ENCODE measurements around the gene MRPS24.
"Not testable (repeated sequence)": the region's sequence is repeated elsewhere in the genome, so short reads cannot be mapped to it uniquely, and the experiment has no call there.

The MRPS24 gene

GRCh38 chr7:43869006-43869866 is at the start of gene MRPS24:
Gene MRPS24 (minus strand): TSS chr7:43869517. CDS start chr7:43869495, 22 bp downstream.
- peak; percentile 98 for DNase-seq

DNA sequence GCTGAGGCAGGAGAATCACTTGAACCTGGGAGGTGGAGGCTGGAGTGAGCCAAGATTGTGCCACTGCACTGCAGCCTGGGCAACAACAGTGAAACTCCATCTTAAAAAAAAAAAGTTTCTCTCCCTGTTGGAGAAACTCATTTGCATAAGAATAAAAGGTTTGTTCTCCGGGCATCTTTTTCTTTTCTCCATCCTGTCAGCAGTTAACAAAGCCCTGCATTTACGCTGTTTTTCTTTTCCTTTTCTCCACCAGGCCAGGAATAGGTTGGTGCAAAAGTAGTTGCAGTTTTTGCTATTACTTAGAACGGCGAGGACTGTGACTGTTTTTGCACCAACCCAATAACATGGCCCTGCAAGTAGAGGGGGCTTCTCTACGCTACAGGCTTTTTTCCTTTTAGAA is 46.6 kb upstream of the MRPS24 start:
- no peak for DNase-seq

- DNase-seq: no peak
Measured at GRCh38 chr7:43914795-43915194, 45.5 kb upstream of the MRPS24 start.

GRCh38 chr7:43906331-43907010 is 37.2 kb upstream of the MRPS24 start, which contains the start of gene URGCP:
Gene URGCP (minus strand): TSS chr7:43906596. CDS start chr7:43906575, 21 bp downstream.
- DNase-seq: peak; percentile 74

- DNase-seq: peak; percentile 64
Measured at GRCh38 chr7:43905956-43906330, 36.6 kb upstream of the MRPS24 start.

- no peak for DNase-seq
Measured at GRCh38 chr7:43905209-43905946, 36.1 kb upstream of the MRPS24 start.

GRCh38 chr7:43904533-43905208 is 35.4 kb upstream of the MRPS24 start:
- peak; percentile 12 for DNase-seq

DNA sequence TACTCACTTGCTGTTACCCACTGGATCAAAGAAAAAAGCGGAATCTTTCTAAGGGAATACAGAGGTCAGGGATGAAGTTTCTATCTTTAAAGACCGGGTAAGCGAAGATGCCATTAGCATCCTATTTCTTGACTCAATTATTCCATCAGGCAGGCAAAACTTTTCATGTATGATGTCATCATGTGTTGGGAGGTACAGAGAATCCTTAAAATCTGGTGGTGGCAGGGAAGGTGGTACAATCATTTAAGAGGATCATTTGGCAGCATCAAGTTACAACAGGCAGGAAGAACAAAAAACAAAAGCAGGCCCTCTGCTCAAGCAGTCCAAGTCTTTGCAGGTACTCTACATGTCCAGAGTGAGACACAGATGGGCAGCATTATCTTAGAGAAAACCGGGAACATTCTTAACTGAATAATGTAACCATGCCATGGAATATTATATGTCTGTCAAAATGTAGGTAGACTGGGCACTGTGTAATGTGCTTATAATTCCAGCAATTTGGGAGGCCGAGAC is 33.3 kb upstream of the MRPS24 start:
- no peak for DNase-seq

DNA sequence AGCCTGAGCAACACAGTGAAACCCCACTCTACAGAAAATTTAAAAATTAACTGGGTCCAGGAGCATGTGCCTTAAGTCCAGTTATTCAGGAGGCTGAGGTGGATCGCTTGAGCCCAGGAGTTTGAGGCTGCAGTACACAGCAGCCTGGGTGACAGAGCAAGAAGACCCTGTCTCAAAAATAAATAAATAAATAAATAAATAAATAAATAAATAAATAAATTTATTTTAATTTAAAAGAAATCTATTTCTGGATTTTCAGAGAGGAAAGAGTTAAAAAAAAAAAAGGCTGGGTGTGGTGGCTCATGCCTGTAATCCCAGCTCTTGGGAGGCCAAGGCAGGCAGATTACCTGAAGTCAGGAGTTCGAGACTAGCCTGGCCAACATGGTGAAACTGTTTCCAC is 29.3 kb upstream of the MRPS24 start:
- DNase-seq: not testable (repeated sequence)

- DNase-seq: no peak
Measured at GRCh38 chr7:43895847-43896415, 26.6 kb upstream of the MRPS24 start.

DNA sequence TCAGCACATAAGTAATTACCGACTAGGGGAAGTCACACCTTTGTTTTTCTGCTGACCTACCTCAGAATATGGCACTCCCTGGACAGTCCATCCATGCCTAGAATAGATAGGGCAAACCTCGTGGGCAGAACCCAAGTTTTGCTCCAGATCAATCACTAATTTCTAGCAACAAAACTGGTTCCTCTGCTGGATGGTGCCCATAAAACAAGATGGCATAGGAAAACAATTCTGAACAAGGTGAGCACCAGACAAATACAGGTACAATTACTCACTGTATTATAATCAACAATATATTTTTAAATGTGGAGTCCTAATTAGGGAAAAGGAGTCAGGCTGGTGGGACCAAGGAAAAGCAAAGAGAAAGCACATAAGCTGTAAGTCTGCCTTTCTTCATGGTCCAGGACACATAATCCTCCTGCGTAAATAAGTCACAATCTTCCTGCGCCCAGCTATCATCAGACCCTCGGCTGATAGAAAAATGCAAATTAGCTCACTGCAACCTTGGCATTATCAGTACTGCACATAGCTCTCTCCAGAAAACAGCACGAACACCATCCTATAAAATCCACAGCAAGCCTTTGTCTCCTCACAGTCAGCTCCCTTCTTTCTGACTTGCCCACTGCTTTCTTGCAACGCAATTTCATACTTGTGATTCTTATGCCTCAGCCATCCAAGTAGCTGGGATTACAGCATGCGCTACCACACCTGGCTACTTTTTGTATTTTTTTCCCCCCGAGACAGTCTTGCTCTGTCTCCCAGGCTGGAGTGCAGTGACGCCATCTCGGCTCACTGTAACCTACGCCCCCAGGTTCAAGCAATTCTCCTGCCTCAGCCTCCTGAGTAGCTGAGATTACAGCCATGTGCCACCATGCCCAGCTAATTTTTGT is 22.0 kb upstream of the MRPS24 start:
- DNase-seq: no peak

- DNase-seq: no peak
Measured at GRCh38 chr7:43890468-43890867, 21.2 kb upstream of the MRPS24 start.

- peak; percentile 48 for DNase-seq
Measured at GRCh38 chr7:43888993-43889945, 20.0 kb upstream of the MRPS24 start.

- DNase-seq: no peak
Measured at GRCh38 chr7:43884617-43885016, 15.3 kb upstream of the MRPS24 start.

- DNase-seq: no peak
Measured at GRCh38 chr7:43884209-43884608, 14.9 kb upstream of the MRPS24 start.

GRCh38 chr7:43880596-43880995 is 11.3 kb upstream of the MRPS24 start:
- no peak for DNase-seq

DNA sequence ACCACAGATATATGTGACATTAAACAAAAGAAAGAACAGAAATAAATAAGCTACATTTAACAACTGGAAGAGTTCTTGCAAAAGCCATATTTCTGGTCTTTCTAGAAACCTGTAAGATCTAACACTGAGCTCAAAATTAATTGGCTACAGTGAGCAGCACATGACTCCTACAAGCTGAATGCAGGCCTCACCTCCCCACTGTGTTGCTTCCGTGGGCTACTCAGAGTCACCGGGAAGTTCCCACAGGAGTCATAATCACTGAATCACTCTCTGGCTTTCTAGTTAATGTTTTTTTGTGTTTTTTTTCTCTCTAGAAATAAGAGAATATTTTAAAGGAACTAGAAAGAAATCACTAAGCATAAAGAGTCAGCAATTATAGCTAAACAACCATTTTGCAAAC is 10.2 kb upstream of the MRPS24 start:
- DNase-seq: no peak

- no peak for DNase-seq
Measured at GRCh38 chr7:43878867-43879266, 9.6 kb upstream of the MRPS24 start.

GRCh38 chr7:43877968-43878864 is 8.9 kb upstream of the MRPS24 start:
- no peak for DNase-seq
